Kidney (tissue), 14 donors: ENCODE data around the gene SLC47A1. TPM values are rescaled to one million over a fixed set of nuclear protein-coding genes. Genes with fewer than 3 reads are reported as not detected.
"Not testable (repeated sequence)": the region's sequence is repeated elsewhere in the genome, so short reads cannot be mapped to it uniquely, and the experiment has no call there.

Experiments
- DNase-seq, 5 donors: peaks; one replicate each; pipeline ENCODE4 v3.0.0-alpha.2; 2013 to 2020
- FAIRE-seq: peaks from 2 replicates; lab custom pipeline; 2012; peaks lifted over from hg19 to GRCh38; lab: Jason Lieb, UNC
- H3K27ac ChIP-seq, 2 donors: one replicate each; pipeline ENCODE4 v1.7.0; 2013; ENCODE audit warnings: low read depth in 2 of 2, low read length in 2 of 2, inconsistent platforms in 1 of 2
- H3K27me3 ChIP-seq: one replicate; pipeline ENCODE4 v1.7.1; 2013; ENCODE audit warnings: low read length, inconsistent platforms; ENCODE audit not compliant: control insufficient read depth, insufficient read depth
- H3K36me3 ChIP-seq, 3 donors: one replicate each; pipeline versions ENCODE4 v1.7.0 to v1.7.1; 2013; ENCODE audit warnings: low read length in 3 of 3, control low read depth in 1 of 3, inconsistent platforms in 1 of 3; ENCODE audit not compliant: insufficient read depth in 3 of 3, control insufficient read depth in 2 of 3
- H3K4me1 ChIP-seq, 3 donors: one replicate each; pipeline versions ENCODE4 v1.7.0 to v1.7.1; 2013; ENCODE audit warnings: low read length in 3 of 3, inconsistent platforms in 1 of 3, low read depth in 1 of 3; ENCODE audit not compliant: control insufficient read depth in 2 of 3, insufficient read depth in 2 of 3
- H3K4me3 ChIP-seq, 3 donors: one replicate each; pipeline versions ENCODE4 v1.7.0 to v1.8.1; 2013; ENCODE audit warnings: low read length in 3 of 3, control low read depth in 1 of 3, inconsistent platforms in 1 of 3
- H3K9ac ChIP-seq, 3 donors: one replicate each; pipeline versions ENCODE4 v1.7.0 to v1.7.1; 2013; ENCODE audit warnings: low read length in 3 of 3, control low read depth in 1 of 3, inconsistent platforms in 1 of 3
- H3K9me3 ChIP-seq, 3 donors: one replicate each; pipeline versions ENCODE4 v1.7.0 to v1.7.1; 2013; ENCODE audit warnings: low read length in 3 of 3, control low read depth in 1 of 3, inconsistent platforms in 1 of 3; ENCODE audit not compliant: control insufficient read depth in 2 of 3, insufficient read depth in 1 of 3
- CTCF ChIP-seq: IDR thresholded peaks from 3 replicates; pipeline ENCODE4 v1.5.1; 2012; ENCODE audit warnings: mild to moderate bottlenecking, moderate library complexity, borderline replicate concordance; ENCODE audit not compliant: insufficient read depth; ENCODE audit errors: extremely low read depth
- intact Hi-C: fragments of 100-400 bp; cut with DNase I; formaldehyde crosslinking; loops from one replicate; pipeline ENCODE4 v1.11.1; 2022
- polyA plus RNA-seq: library from polyadenylated mRNA; stranded (reverse); fragments of 350-450 nt; fragmentation: Illumina TruSeq; extraction: RNeasy Lipid Tissue Mini Kit (QIAGEN cat#74804); gene quantifications from one replicate; pipeline ENCODE4 v1.2.3, GENCODE V29; 2014; ENCODE audit warnings: low read depth, low replicate concordance; ENCODE audit not compliant: insufficient read depth
- total RNA-seq: library from RNA; stranded (reverse); fragmentation: NEBNext Ultra II Directional; extraction: Animal tissue kit (Norgen Biotek cat#: 25700); gene quantifications from one replicate; pipeline ENCODE4 v1.2.1, GENCODE V29; 2021
- donor health status: control.
- donor health status: control.
- donor health status: control.
- donor health status: control.
- donor health status: control.
- donor health status: DM: yes; HTN: yes; CAD: no.
- donor health status: Normal renal cell carcinoma (clear cell type).

Gene SLC47A1
- total and polyA plus RNA-seq, 2 donors from 2014 or later: 26.0 to 94.8 TPM

GRCh38 chr17:19501219-19501618 lies 32.4 kb upstream of the SLC47A1 start:
- no peaks in the 10 kb centered on the region for H3K9me3 ChIP-seq
- TF ChIP-seq CTCF: no peak
- no peaks in the 10 kb centered on the region for H3K36me3 ChIP-seq
- no peak overlapping the region for H3K27ac ChIP-seq
- no peak overlapping the region for H3K9ac ChIP-seq
- intact Hi-C loops: no loop called here
- DNase-seq: no peak
- H3K4me3 ChIP-seq: no peak overlapping the region
- no peak for FAIRE-seq
- no peaks in the 10 kb centered on the region for H3K27me3 ChIP-seq
- no peaks in the 10 kb centered on the region for H3K4me1 ChIP-seq

- no peak overlapping the region for H3K4me3 ChIP-seq
- H3K9me3 ChIP-seq: no peaks in the 10 kb centered on the region
- H3K4me1 ChIP-seq: no peaks in the 10 kb centered on the region
- intact Hi-C loops: no loop called here
- FAIRE-seq: no peak
- H3K27ac ChIP-seq: no peak overlapping the region
- no peaks in the 10 kb centered on the region for H3K36me3 ChIP-seq
- no peak for DNase-seq
- no peak for TF ChIP-seq CTCF
- no peak overlapping the region for H3K9ac ChIP-seq
- H3K27me3 ChIP-seq: no peaks in the 10 kb centered on the region
Observed at GRCh38 chr17:19502517-19502916, 31.1 kb upstream of the SLC47A1 start.

- intact Hi-C loops, H3K27ac ChIP-seq, FAIRE-seq, H3K9ac ChIP-seq, H3K4me1 ChIP-seq, H3K9me3 ChIP-seq, H3K27me3 ChIP-seq, H3K4me3 ChIP-seq, DNase-seq, H3K36me3 ChIP-seq: not testable (repeated sequence)
Observed at GRCh38 chr17:19505561-19505960, 28.1 kb upstream of the SLC47A1 start.

GRCh38 chr17:19507775-19508576 lies 25.7 kb upstream of the SLC47A1 start:
- intact Hi-C loops: no loop called here
- peak; percentile 94 to 97 (median 96) for DNase-seq
- H3K27ac ChIP-seq: peak overlapping the region; percentile 92 to 95
- H3K9ac ChIP-seq: peak overlapping the region; percentile 44 to 81 (median 60)
- peaks cover 0 to 3% (median 0%) of the 10 kb centered on the region in 3 donors for H3K4me1 ChIP-seq
- peak overlapping the region; percentile 58 to 87 (median 85) for H3K4me3 ChIP-seq
- H3K27me3 ChIP-seq: no peaks in the 10 kb centered on the region
- TF ChIP-seq CTCF: no peak
- peak; percentile 66 for FAIRE-seq
- H3K9me3 ChIP-seq: no peaks in the 10 kb centered on the region
- no peaks in the 10 kb centered on the region for H3K36me3 ChIP-seq
